ENCODE data around the gene DICER1.

- no peak for TF ChIP-seq CTCF (IDR thresholded peaks at IDR 0.05)
- TF ChIP-seq ZFX (IDR thresholded peaks at IDR 0.05; ENCODE audit: borderline replicate concordance), result no peak
Measured at GRCh38 chr14:95067526-95067925, 89.8 kb downstream of the DICER1 start.
